ENCODE measurements around the gene OR8S1.

OR8S1 gene

GRCh38 chr12:48556631-48557030 lies 31.2 kb downstream of the OR8S1 start:
- DNase-seq (ENCODE audit: low read depth, low spot score): no peak

- DNase-seq (ENCODE audit: low read depth, low spot score): no peak
These were observed 32.5 kb downstream of the OR8S1 start for GRCh38 chr12:48557919-48558318.

- no peak for DNase-seq (ENCODE audit: low read depth, low spot score)
These were observed 42.3 kb downstream of the OR8S1 start for GRCh38 chr12:48567731-48568130.

GRCh38 chr12:48569946-48570345 lies 44.5 kb downstream of the OR8S1 start, which contains the start of gene LALBA:
TSS of gene LALBA (minus strand) at chr12:48570046. CDS start at chr12:48570020, 26 bp downstream.
- DNase-seq (ENCODE audit: low read depth, low spot score): no peak

- no peak for DNase-seq (ENCODE audit: low read depth, low spot score)
These were observed 46.9 kb downstream of the OR8S1 start for GRCh38 chr12:48572326-48572725.
